GM23338 (cell line): Measurements from ENCODE around the gene MAP3K5. TPM values are rescaled to one million over a fixed set of nuclear protein-coding genes. Genes with fewer than 3 reads are reported as not detected.

Experiments
- ATAC-seq: fragments of 200-7000 bp; cut with Tn5 transposase; 3 replicates; pipeline ENCODE4 v1.9.1; 2020
- DNase-seq: peaks from one replicate; pipeline ENCODE4 v3.0.0-alpha.2; 2015; ENCODE audit warnings: low spot score
- H2AFZ ChIP-seq: fragments of 200-600 bp; sonication (generic); 2 replicates; pipeline ENCODE4 v1.8.0; 2016; ENCODE audit warnings: antibody characterized with exemption, mild to moderate bottlenecking, moderate library complexity
- H3F3A ChIP-seq: fragments of 200-600 bp; sonication (generic); replicated peaks from 2 replicates; pipeline ENCODE4 v1.8.0; 2017; ENCODE audit warnings: antibody characterized with exemption, mixed run types, low read depth
- H3K27ac ChIP-seq: fragments of 200-600 bp; sonication (generic); 2 replicates; pipeline ENCODE4 v1.6.1; 2016; ENCODE audit warnings: low read depth
- H3K27me3 ChIP-seq: fragments of 200-600 bp; sonication (generic); 2 replicates; pipeline ENCODE4 v1.8.0; 2016; ENCODE audit warnings: mild to moderate bottlenecking, mixed run types, moderate library complexity; ENCODE audit not compliant: insufficient read depth
- H3K36me3 ChIP-seq: fragments of 200-600 bp; sonication (generic); 2 replicates; pipeline ENCODE4 v1.8.0; 2016; ENCODE audit warnings: mild to moderate bottlenecking; ENCODE audit not compliant: insufficient read depth
- H3K4me1 ChIP-seq: fragments of 200-600 bp; sonication (generic); 2 replicates; pipeline ENCODE4 v1.8.0; 2016; ENCODE audit warnings: mild to moderate bottlenecking, moderate library complexity; ENCODE audit not compliant: insufficient read depth
- H3K4me2 ChIP-seq: fragments of 200-600 bp; sonication (generic); 2 replicates; pipeline ENCODE4 v1.7.1; 2017; ENCODE audit warnings: mixed run types
- H3K4me3 ChIP-seq: fragments of 200-600 bp; sonication (generic); 2 replicates; pipeline ENCODE4 v1.6.1; 2016; ENCODE audit warnings: mixed run types
- H3K79me2 ChIP-seq: fragments of 200-600 bp; sonication (generic); replicated peaks from 2 replicates; pipeline ENCODE4 v1.8.0; 2017; ENCODE audit warnings: mild to moderate bottlenecking; ENCODE audit not compliant: insufficient read depth
- H3K9me2 ChIP-seq: fragments of 200-600 bp; sonication (generic); 2 replicates; pipeline ENCODE4 v1.8.0; 2017; ENCODE audit not compliant: insufficient read depth
- H4K20me1 ChIP-seq: fragments of 200-600 bp; sonication (generic); replicated peaks from 2 replicates; pipeline ENCODE4 v1.8.0; 2017; ENCODE audit warnings: mild to moderate bottlenecking; ENCODE audit not compliant: insufficient read depth
- H3K27ac Mint-ChIP-seq: 2 replicates; pipeline ENCODE4 v1.8.0; 2020; ENCODE audit warnings: inconsistent platforms, mild to moderate bottlenecking, moderate library complexity, mixed read lengths
- H3K27me3 Mint-ChIP-seq: 3 replicates; pipeline ENCODE4 v1.8.0; 2022; ENCODE audit warnings: low read depth, mild to moderate bottlenecking, moderate library complexity, mixed read lengths, inconsistent platforms; ENCODE audit not compliant: insufficient read depth, poor library complexity
- H3K36me3 Mint-ChIP-seq: 3 replicates; pipeline ENCODE4 v1.8.0; 2021; ENCODE audit warnings: low read depth, mild to moderate bottlenecking, inconsistent platforms, moderate library complexity, mixed read lengths
- H3K4me1 Mint-ChIP-seq: 3 replicates; pipeline ENCODE4 v1.8.0; 2020; ENCODE audit warnings: mild to moderate bottlenecking, inconsistent platforms, mixed read lengths
- H3K4me3 Mint-ChIP-seq: 3 replicates; pipeline ENCODE4 v1.8.0; 2021; ENCODE audit warnings: moderate library complexity, mild to moderate bottlenecking, inconsistent platforms, mixed read lengths
- H3K9me3 Mint-ChIP-seq: 3 replicates; pipeline ENCODE4 v1.8.0; 2020; ENCODE audit warnings: moderate library complexity, mild to moderate bottlenecking, inconsistent platforms, mixed read lengths
- CREB1 ChIP-seq: fragments of 250-450 bp; sonication (Bioruptor Pico); IDR thresholded peaks from 2 replicates; pipeline ENCODE4 v1.5.0; 2020; ENCODE audit warnings: low read depth, mild to moderate bottlenecking, moderate library complexity
- EZH2 ChIP-seq: fragments of 200-600 bp; sonication (generic); IDR thresholded peaks from one replicate; pipeline ENCODE4 v1.8.0; 2017; ENCODE audit warnings: antibody characterized with exemption, mild to moderate bottlenecking, low read depth; ENCODE audit not compliant: unreplicated experiment
- EZH2phosphoT487 ChIP-seq: fragments of 200-600 bp; sonication (generic); IDR thresholded peaks from one replicate; pipeline ENCODE4 v1.8.1; 2018; ENCODE audit warnings: antibody characterized with exemption; ENCODE audit not compliant: unreplicated experiment
- JUNB ChIP-seq: IDR thresholded peaks from one replicate; pipeline ENCODE4 v1.6.1; 2016; ENCODE audit warnings: antibody characterized with exemption; ENCODE audit not compliant: unreplicated experiment
- NANOG ChIP-seq: IDR thresholded peaks from 2 replicates; pipeline ENCODE4 v1.6.1; 2016; ENCODE audit warnings: antibody characterized with exemption, borderline replicate concordance
- POLR2AphosphoS5 ChIP-seq: IDR thresholded peaks from 2 replicates; pipeline ENCODE4 v1.6.1; 2016; ENCODE audit warnings: antibody characterized with exemption, low read depth
- STAT1 ChIP-seq: IDR thresholded peaks from one replicate; pipeline ENCODE4 v1.6.1; 2016; ENCODE audit warnings: antibody characterized with exemption; ENCODE audit not compliant: unreplicated experiment
- ZNF331 ChIP-seq: fragments of 250-450 bp; sonication (Bioruptor Pico); IDR thresholded peaks from 2 replicates; pipeline ENCODE4 v1.5.0; 2020; ENCODE audit warnings: low read depth, mild to moderate bottlenecking, moderate library complexity
- polyA plus RNA-seq: library from polyadenylated mRNA; unstranded; fragments of >200 nt; fragmentation: Nextera tagmentation; extraction: Ambion mirVana; gene quantifications from 2 replicates; pipeline ENCODE4 v1.2.1, GENCODE V29; 2016
- total RNA-seq: library from RNA; depleted of rRNA; stranded (reverse); fragments of >200 nt; shearing (Covaris generic); gene quantifications from 2 replicates; pipeline ENCODE4 v1.2.3, GENCODE V29; 2014
- TF ChIP-seq, protein P1 (sequence below), 2 experiments: fragments of 200-600 bp in 1 of 2; sonication (generic) in 1 of 2; conservative IDR thresholded peaks; 2 replicates each; pipeline versions ENCODE4 v1.5.1 to v1.6.1; 2016 to 2017; ENCODE audit warnings: antibody characterized with exemption in 2 of 2, low read depth in 2 of 2, mild to moderate bottlenecking in 2 of 2, moderate library complexity in 1 of 2
- TF ChIP-seq, protein P2 (sequence below): IDR thresholded peaks from 2 replicates; pipeline ENCODE4 v1.6.1; 2016; ENCODE audit warnings: antibody characterized with exemption

The MAP3K5 gene
- total and polyA plus RNA-seq, 2 experiments from 2014 or later = 0.76 to 2.8 TPM

DNA sequence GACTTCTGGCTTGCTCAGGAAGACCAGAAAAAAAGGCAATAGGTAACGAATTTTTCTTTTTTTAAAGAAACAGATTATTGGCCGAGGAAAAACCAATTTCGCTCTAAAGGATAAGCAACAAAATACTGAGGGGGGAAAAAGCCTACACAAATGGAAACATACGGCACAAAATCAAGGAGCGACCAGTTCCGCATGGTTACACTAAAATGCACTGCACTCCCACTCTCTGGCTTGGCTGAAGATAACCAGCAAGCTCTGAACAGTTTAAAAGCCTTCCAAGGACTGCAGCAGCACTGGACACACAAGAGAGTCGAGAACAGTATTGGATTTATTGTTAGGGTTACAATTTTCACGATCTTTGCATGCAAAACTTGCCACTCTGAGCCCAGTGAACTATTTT is 241.2 kb downstream of the MAP3K5 start:
- Histone ChIP-seq H3K27ac (no peak overlapping the region), H2AFZ (peak overlapping the region; percentile 48; the same call in 1 of the 2 replicates), H3K27me3 (peaks cover 37% of the 10 kb centered on the region), H3K9me2 (no peaks in the 10 kb centered on the region), H3K4me2 (peak overlapping the region; percentile 78), H3K36me3 (no peaks in the 10 kb centered on the region), H3F3A (no peaks in the 10 kb centered on the region), H3K4me3 (peak overlapping the region; percentile 93), H3K79me2 (peaks cover 36% of the 10 kb centered on the region), H3K4me1 (peaks cover 28% of the 10 kb centered on the region), H4K20me1 (peaks cover 4% of the 10 kb centered on the region; the same call in 1 of the 2 replicates)
- Mint-ChIP-seq H3K4me1 (peaks cover 31% of the 10 kb centered on the region), H3K4me3 (peak overlapping the region; percentile 73), H3K36me3 (no peaks in the 10 kb centered on the region; the same call in 2 of the 3 replicates), H3K27me3 (peaks cover 10% of the 10 kb centered on the region), H3K9me3 (no peaks in the 10 kb centered on the region), H3K27ac (no peak overlapping the region)
- DNase-seq (no peak), ATAC-seq (no peak)
- TF ChIP-seq EZH2phosphoT487 (no peak), EZH2 (no peak), STAT1 (no peak)

DNA sequence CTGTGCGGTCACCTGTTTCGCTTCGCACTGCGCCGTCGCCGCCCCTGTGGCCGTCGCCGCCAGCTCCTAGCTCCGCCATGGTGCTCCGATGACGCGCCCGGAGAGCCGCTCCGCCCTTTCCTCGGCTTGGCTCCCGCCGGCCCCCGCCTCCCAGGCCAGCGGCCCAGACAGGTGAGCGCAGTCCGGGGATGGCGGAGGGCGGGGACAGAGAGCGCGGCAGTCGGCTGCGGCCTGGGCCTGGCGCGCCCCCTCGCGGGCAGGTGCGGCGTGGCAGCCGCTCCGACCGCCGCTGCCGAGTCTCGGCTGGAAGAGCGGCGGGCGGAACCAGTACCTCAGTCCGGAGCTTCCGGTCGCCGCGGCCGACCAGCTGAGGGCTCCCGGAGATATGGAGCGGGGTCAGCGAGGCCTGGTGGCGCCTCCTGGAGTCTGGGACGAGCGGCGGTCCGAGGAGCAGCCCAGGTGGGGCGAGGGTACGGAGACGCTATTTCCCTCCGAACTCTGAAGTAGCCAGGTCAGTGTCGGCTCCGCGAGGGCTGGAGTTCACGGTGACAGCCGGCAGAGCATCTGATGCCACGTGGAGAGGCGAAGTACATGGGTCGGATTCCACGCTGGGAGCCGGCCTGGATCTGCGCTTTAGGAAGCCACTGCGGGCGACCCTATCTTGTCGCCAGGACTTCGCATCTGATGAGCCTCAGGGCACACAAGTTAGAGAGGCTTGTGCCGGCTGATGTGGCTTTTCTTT is 241.8 kb downstream of the MAP3K5 start, which contains the start of gene MAP7:
TSS of gene MAP7 (minus strand) at position 93 of the 742 bp plus-strand sequence. CDS start at position 79, 14 bp downstream.
- Mint-ChIP-seq H3K27me3 (peaks cover 10% of the 10 kb centered on the region), H3K36me3 (no peaks in the 10 kb centered on the region; the same call in 2 of the 3 replicates), H3K4me3 (peak within 1 kb of the TSS; percentile 88), H3K4me1 (peaks cover 34% of the 10 kb centered on the region), H3K9me3 (no peaks in the 10 kb centered on the region), H3K27ac (peak within 1 kb of the TSS; percentile 91; the same call in 1 of the 2 replicates)
- Histone ChIP-seq H3F3A (no peaks in the 10 kb centered on the region), H3K4me1 (peaks cover 33% of the 10 kb centered on the region), H2AFZ (peak within 1 kb of the TSS; percentile 48), H4K20me1 (peaks cover 4% of the 10 kb centered on the region; the same call in 1 of the 2 replicates), H3K27ac (no peak within 1 kb of the TSS), H3K9me2 (no peaks in the 10 kb centered on the region), H3K36me3 (no peaks in the 10 kb centered on the region), H3K4me2 (peak within 1 kb of the TSS; percentile 95), H3K4me3 (peak within 1 kb of the TSS; percentile 93), H3K79me2 (peaks cover 42% of the 10 kb centered on the region), H3K27me3 (peaks cover 37% of the 10 kb centered on the region)
- ATAC-seq (peak; percentile 89), DNase-seq (peak; percentile 96)
- no peak for TF ChIP-seq ZNF331 (CRISPR knock-in tag)
- TF ChIP-seq NANOG = no peak
- peak; percentile 78 for TF ChIP-seq POLR2AphosphoS5
- TF ChIP-seq, protein P1, sequence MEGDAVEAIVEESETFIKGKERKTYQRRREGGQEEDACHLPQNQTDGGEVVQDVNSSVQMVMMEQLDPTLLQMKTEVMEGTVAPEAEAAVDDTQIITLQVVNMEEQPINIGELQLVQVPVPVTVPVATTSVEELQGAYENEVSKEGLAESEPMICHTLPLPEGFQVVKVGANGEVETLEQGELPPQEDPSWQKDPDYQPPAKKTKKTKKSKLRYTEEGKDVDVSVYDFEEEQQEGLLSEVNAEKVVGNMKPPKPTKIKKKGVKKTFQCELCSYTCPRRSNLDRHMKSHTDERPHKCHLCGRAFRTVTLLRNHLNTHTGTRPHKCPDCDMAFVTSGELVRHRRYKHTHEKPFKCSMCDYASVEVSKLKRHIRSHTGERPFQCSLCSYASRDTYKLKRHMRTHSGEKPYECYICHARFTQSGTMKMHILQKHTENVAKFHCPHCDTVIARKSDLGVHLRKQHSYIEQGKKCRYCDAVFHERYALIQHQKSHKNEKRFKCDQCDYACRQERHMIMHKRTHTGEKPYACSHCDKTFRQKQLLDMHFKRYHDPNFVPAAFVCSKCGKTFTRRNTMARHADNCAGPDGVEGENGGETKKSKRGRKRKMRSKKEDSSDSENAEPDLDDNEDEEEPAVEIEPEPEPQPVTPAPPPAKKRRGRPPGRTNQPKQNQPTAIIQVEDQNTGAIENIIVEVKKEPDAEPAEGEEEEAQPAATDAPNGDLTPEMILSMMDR (conservative IDR thresholded peaks at IDR 0.05; ENCODE audit: low read depth in 2 of 2) = peak; percentile 68 to 79
- TF ChIP-seq, protein P2, sequence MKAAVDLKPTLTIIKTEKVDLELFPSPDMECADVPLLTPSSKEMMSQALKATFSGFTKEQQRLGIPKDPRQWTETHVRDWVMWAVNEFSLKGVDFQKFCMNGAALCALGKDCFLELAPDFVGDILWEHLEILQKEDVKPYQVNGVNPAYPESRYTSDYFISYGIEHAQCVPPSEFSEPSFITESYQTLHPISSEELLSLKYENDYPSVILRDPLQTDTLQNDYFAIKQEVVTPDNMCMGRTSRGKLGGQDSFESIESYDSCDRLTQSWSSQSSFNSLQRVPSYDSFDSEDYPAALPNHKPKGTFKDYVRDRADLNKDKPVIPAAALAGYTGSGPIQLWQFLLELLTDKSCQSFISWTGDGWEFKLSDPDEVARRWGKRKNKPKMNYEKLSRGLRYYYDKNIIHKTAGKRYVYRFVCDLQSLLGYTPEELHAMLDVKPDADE = peak; percentile 64
- TF ChIP-seq JUNB = peak; percentile 9
- TF ChIP-seq EZH2phosphoT487 = no peak
- TF ChIP-seq CREB1 (CRISPR knock-in tag) = peak; percentile 84
